Breast epithelium (tissue), 3 donors: ENCODE measurements around the gene CPPED1.

Experiments used
- CTCF ChIP-seq, 3 donors: fragments of 450-650 bp; IDR thresholded peaks; one replicate each; pipeline ENCODE4 v1.5.1; 2016 to 2017; ENCODE audit warnings: antibody characterized with exemption in 3 of 3, mild to moderate bottlenecking in 3 of 3, moderate library complexity in 3 of 3
- POLR2AphosphoS5 ChIP-seq, 3 donors: sonication (generic); formaldehyde crosslinking; IDR thresholded peaks; one replicate each; pipeline ENCODE4 v1.6.1; 2017; ENCODE audit warnings: antibody characterized with exemption in 3 of 3

GRCh38 chr16:12740986-12741610, 62.6 kb downstream of the CPPED1 start:
- TF ChIP-seq CTCF (IDR thresholded peaks at IDR 0.05), result no peak
- TF ChIP-seq POLR2AphosphoS5 (IDR thresholded peaks at IDR 0.05), result no peak
